Measurements from ENCODE around the gene BTNL9.
"Not testable (repeated sequence)": the region's sequence is repeated elsewhere in the genome, so short reads cannot be mapped to it uniquely, and the experiment has no call there.

BTNL9 gene

GRCh38 chr5:181043285-181044092, 3.4 kb downstream of the BTNL9 start:
- no peak for DNase-seq (ENCODE audit: low read depth)
- peak; percentile 20; the same call in 1 of the 2 replicates for TF ChIP-seq CTCF (IDR thresholded peaks at IDR 0.05; ENCODE audit: control insufficient read depth, extremely low read depth, insufficient read depth)
- H3K4me3 ChIP-seq (ENCODE audit: low read depth, low read length), result no peak overlapping the region

- no peak for DNase-seq (ENCODE audit: low read depth)
- no peak for TF ChIP-seq CTCF (IDR thresholded peaks at IDR 0.05; ENCODE audit: control insufficient read depth, extremely low read depth, insufficient read depth)
- no peak overlapping the region for H3K4me3 ChIP-seq (ENCODE audit: low read depth, low read length)
These were observed 4.1 kb downstream of the BTNL9 start for GRCh38 chr5:181044093-181044599.

- H3K4me3 ChIP-seq (ENCODE audit: low read depth, low read length), result no peak overlapping the region
- no peak for TF ChIP-seq CTCF (IDR thresholded peaks at IDR 0.05; ENCODE audit: control insufficient read depth, extremely low read depth, insufficient read depth)
- DNase-seq (ENCODE audit: low read depth), result no peak
These were observed 4.7 kb downstream of the BTNL9 start for GRCh38 chr5:181044662-181045305.

GRCh38 chr5:181045316-181045715, 5.2 kb downstream of the BTNL9 start:
- no peak overlapping the region for H3K4me3 ChIP-seq (ENCODE audit: low read depth, low read length)

GRCh38 chr5:181045857-181046256, 5.8 kb downstream of the BTNL9 start:
- H3K4me3 ChIP-seq (ENCODE audit: low read depth, low read length); DNase-seq (ENCODE audit: low read depth): not testable (repeated sequence)

More at GRCh38 chr5:181045316-181045715, 5.2 kb downstream of the BTNL9 start:
- TF ChIP-seq CTCF (IDR thresholded peaks at IDR 0.05; ENCODE audit: control insufficient read depth, extremely low read depth, insufficient read depth), result no peak
- no peak for DNase-seq (ENCODE audit: low read depth)

- no peak for TF ChIP-seq CTCF (IDR thresholded peaks at IDR 0.05; ENCODE audit: control insufficient read depth, extremely low read depth, insufficient read depth)
- no peak for DNase-seq (ENCODE audit: low read depth)
- no peak overlapping the region for H3K4me3 ChIP-seq (ENCODE audit: low read depth, low read length)
These were observed 7.2 kb downstream of the BTNL9 start for GRCh38 chr5:181047288-181047687.

GRCh38 chr5:181047921-181048320, 7.9 kb downstream of the BTNL9 start:
- DNase-seq (ENCODE audit: low read depth), result no peak
- no peak for TF ChIP-seq CTCF (IDR thresholded peaks at IDR 0.05; ENCODE audit: control insufficient read depth, extremely low read depth, insufficient read depth)
- H3K4me3 ChIP-seq (ENCODE audit: low read depth, low read length), result no peak overlapping the region
